ENCODE results near the gene IP6K3.

IP6K3 gene

DNA sequence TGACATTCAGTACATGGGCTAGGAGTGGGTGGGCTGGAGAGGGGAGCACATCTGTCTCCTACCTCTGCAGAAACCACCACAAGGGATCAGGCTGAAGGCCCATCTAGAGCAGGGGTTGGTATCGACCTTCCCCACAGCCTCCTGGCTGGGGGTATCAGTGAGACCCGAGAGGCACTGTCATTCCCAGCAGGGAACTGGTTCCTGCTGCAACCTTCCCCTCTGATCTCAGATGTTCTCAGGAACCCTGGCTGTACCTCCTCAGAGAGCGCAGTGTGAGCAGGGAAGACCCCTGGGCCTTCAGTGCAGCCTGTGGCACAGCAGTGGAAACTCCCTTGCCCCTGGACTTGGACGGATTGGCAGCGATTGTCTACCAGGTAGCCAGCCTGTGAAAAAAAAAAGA lies 7.8 kb downstream of the IP6K3 start:
- DNase-seq: no peak

DNA sequence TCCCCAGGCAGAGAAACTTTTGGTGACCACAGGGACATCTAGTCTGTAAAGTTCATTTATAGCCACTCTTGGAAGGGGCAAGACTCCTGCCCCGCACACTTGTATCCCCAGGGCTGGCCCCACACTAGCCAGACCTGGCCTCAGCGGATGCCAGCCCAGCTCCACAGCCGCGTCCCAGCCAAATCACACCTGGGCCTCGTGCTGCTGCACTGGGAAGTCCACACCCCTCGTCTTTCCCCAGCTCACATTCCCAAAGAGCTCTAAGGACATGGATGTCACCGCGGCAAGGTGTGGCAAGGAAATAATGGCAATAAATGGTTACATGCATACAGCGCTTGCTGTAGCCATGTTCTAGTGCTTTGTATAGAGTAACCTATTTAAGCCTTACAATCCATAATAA lies 8.6 kb downstream of the IP6K3 start:
- DNase-seq: no peak

DNA sequence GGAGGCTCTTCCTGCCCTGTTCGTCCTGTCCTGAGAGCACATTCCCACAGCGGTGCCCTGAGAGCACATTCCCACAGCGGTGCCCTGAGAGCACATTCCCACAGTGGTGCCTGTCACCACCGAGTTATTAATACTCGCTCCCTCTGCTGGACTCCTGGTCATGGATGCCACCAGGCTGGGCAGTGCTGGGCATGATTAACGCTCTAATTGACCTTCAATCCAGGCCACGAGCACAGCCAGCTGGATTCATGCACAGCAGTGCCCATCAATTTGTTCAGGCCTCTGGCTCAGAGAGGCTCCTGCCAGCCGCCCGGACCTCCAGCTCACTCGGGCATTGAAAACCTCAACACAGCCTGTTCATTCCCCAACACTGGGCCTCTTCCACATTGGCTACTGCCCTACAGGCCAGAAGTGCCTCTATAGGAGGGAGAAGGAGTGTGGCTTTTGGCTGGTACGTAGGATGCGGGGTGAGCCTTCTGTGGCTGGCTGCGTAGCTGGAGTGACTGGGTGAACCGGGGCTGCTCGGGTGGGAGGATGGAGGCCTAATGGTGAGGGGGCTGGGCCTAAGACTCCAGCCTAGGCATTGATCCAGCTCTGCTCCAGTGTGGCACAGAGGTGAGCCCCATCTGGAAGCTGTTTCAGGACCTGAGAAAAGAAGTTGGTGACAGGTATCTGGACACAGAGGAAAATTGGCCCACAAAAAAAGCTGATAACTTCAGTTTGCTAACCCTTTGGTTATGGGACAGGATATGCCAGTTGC lies 9.3 kb downstream of the IP6K3 start:
- DNase-seq: no peak

DNA sequence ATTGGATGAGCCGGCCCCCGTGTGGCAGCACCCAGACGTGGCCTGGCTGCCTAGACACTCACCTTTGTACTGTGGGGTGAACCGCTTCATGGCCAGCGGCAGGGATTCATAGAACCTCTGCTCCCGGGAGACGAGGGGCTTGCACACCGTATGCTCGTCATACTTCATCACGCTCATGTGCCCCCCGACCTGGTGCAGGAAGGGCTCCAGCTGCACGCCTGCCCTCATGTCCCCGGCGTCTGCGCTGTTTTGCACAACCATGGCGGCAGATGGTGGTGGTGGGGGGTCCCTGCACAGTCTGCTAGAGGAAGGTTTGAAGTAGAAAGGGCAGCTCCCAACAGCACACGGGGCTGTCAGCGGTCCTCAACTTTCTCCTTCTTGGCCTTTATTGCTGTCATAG lies 11.5 kb downstream of the IP6K3 start:
- no peak for DNase-seq

DNA sequence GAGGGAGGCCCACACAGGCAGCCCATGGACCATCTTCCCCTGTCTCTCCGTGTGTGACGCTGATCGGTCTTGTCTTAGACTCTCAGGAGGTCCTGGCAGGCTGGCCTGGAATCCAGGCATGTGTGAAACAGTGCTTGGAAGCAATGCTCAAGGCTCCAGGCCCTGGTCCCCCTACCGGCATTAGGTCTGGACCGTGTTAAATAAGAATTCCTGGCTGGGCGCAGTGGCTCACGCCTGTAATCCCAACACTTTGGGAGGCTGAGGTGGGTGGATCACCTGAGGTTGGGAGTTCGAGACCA lies 13.0 kb downstream of the IP6K3 start:
- DNase-seq: no peak

DNA sequence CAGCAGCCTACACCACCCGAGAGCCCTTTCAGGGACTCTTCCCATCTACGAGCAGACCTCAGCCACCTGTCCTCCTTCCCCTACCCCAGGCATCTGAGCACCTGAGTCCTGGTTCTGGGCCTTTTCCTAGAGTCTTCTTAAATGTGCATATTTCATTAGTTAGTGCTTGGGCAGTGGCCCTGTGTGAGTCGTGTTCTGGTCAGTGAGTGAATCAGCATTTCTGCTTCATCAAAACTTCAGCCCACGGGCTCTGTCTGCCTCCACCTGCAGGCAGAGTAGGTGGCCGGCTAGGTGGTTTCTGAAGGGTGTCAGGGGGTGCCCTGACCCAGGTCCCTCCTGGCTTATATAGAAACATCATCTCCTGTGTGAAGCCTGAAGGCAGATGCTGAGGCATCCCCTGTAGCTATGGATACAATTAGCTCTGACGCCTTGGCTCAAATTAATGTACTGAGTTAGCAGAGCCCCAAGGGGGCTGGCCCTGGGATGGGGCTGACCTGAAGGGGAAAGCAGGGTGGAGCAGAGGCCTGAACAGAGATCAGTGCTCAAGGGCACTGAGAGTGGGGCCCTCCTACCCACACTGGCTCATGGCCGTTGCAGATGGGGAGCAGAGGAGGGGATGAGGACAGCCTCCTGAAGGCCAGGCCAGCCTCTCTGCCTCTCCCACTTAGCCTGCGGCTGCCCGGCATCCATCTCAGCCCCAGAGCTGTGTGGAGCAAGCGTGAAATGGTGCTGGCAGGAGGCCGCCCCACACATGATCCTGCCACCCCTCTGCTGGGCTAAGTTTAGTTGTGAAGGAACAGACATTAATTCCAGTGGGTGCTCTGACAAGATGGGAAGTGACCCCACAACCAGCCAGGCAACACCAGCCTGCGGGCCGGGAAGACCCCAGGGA lies 13.6 kb downstream of the IP6K3 start:
- no peak for DNase-seq

DNA sequence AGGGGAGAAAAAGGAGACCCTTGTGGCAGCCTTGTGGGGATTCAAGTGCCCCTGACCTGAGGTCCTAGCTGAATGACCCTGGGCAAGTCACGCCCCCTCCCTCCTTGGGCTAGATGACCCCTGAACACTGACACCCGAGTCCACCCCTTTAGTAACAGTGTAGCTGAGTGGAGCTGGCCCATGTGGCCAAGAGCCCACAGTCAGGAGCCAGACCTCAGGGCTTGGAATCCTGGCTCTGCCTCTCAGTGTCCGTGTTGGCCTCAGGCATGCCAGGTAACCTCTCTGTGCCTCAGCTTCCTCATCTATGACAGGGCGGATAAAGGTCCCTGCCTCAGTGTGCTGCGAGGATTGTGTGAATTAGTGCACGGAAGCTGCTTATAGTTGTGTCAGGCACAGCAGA lies 14.3 kb downstream of the IP6K3 start:
- DNase-seq: no peak

DNA sequence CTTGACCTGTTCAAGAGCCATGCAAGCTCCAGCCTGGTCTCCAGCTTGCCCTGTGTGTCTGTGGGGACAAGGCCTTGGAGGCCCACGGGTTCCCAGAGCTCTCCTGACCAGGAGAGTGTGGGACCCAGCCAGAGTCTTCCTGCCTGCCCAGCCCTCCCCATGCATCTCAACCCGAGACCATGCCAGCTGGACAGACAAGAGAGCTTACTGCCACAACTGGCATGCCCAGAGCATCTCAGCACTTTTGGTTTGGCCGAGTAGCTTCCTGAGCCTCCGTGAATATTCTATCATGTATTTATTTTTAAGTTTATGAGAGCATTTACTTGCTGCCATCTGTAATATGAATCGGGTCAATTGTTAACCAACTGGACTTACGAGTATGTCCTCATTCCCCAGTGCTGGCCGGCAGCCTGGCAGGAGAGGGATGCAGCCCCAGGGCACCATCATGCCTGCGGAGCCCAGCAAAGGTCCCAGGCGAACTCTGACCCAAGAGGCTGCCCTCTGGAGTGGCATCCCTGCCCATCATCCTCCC lies 14.9 kb downstream of the IP6K3 start:
- DNase-seq: no peak

DNA sequence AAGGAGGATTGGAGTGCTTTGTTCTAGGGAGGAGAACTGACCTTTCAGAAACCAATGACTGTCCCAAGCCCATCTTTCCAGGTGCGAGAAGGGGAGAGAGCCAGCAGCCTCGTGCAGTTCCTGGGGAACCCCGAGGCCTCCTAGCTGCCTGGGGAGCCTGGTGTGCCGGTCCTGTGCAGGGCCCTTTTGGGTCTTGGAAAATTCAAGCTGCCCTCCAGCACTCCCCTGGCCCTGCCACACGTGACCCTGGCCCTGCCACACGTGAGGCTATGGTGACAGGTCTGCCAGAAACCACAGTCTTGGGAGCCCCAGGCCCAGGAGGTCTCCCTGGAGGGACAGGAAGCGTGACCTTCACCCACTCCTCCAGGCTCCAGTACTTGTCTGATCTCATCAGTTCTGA lies 15.7 kb downstream of the IP6K3 start:
- DNase-seq: no peak

DNA sequence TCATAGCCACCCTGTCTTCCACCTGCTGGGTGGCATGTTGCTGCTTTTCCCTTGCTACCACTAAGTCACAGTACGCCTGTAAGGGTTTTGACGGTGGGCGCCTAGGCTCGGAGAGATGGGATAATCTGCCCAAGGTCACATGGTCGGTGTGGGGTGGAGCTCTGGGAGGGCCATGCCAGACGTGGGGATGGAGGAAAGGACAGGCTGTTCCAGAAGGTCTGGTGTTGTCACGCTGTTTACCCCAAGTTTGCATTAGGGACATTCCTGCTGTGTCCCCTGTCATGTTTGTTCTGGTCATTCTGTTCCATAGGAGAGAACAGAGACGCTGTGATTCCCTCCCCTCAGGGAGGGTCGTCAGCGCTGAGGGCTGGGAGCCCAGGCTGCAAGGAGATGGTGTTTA lies 16.1 kb downstream of the IP6K3 start:
- DNase-seq: no peak

DNA sequence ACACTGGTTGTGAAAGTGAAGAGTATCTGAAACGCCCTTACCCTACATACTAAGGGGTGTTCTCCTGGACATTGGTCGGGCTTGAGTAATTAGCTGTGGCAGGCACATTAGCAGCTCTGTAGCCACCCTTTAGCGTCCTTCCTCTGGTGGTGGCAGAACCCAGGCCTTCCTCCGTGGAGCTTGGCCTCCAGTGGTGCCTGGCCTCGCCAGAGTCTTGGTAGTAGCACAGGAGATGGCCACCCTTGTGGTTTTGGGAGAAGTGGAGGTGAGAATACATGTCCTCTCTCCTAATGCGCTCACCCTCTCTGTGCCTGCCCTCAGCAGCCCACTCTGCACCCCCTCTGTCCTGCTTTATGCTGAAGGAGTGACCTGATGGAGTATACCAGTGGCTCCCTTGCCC lies 17.6 kb downstream of the IP6K3 start:
- DNase-seq: no peak

DNA sequence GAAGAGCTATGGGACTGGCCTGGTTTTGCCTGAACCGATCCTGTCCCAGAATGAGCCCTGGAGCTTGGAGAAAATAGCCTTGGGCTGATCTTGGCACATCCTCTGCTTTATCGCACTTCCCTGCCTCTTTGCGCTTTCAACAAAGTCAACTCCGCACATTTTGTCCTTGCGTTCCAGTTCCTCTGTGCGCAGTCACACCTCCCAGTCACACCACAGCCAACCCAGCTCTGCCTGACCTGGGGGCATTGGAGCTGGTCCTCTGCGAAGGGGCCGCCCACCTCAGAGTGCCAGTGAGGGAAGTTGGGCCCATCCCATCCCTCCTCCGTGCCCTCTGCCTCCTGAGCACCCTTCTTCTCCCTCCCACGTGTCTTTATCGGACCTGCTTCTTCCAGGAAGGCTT lies 18.3 kb downstream of the IP6K3 start:
- DNase-seq: no peak

DNA sequence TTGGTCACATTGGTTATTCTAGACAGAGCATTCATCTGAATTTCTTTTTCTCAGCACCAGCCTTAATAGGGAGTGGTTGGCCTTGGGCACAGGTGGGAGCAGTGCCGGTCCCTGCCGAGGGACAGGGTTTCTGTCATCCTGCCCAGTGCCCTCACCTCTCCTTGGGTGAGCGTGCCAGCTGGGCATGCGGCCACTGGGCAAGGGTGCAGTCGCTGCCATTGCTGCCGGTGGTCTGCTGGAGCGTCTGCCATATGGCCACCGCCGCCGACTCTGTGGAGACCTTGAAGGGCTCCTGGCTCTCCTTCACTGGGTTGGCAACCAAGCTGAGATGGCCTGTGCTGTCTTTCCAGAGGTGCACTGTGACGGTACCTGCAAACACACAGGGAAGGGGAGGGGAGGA lies 18.8 kb downstream of the IP6K3 start:
- no peak for DNase-seq

DNA sequence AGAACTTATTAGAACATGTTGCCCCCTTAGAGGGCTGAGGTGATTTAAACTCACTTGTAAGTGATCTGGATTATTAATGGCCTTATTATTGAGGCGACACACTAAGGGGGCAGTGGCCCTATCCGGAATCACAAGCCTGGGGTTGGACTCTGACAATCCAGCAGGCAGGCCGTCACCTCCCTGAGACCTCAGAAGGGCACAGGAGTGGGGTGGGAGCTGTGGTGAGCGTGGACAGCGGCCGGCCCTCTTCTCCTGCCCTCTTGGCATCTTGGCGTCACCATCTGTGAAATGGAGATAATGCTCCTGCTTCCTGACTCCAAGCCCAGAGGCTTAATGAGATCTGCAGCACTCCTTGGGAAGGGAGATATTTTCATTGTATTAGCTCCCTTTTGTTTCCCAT lies 19.6 kb downstream of the IP6K3 start:
- DNase-seq: no peak

DNA sequence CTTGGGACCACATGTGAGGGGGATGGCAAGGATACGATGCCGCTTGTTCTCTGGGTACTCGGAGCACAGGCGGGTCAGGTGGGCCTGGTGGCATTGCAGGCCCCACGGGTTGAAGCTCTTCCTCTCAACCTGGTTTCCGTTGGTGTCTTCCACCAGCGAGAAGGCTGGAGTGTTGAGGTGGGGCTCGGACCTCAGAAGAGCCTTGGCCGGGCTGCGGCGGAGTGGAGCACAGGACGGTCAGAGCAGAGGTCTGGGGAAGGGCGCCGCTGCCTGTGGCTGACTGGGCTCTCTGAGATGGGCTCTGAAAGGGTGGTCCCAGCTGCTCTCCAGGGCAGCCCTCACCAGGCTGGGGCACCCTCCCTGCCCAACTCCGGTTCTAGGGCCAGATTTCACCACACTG lies 20.0 kb downstream of the IP6K3 start:
- DNase-seq: no peak

DNA sequence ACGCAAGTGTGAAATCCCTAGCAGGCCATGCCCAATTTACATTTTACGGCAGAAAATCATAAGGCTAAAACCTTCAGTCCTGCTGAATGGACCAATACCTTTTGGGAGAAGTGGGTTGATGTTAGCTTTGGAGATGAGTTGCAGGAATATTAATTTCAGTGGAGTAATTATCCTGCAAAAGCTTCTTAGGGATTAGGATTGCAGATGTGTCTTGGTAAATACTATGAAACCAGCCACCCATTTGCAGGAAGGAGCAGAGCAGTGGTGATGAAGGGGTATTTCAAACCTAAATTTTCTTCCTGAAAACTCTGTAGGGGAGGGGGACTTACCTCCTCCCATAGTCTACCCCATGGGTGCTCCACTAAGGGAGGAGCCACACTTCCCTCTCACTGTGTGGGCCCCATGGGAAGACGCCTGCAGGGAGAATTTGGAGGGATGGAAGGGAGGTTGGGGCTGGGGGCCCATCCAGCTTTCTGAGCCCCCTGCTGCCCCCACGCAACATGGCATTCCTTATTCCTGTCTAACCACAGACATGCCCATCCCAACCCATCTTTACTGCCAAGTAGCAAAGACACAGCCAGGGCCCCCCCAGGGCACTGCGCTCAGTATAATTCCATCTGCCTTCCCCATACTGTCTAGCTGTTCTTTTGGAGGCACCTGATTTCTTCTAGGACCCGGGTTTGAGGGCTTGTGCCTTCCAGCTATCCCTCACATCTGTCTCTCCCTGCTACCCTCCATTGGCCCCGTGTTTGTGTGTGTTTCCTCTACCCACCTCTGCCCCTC lies 20.6 kb downstream of the IP6K3 start:
- no peak for DNase-seq

DNA sequence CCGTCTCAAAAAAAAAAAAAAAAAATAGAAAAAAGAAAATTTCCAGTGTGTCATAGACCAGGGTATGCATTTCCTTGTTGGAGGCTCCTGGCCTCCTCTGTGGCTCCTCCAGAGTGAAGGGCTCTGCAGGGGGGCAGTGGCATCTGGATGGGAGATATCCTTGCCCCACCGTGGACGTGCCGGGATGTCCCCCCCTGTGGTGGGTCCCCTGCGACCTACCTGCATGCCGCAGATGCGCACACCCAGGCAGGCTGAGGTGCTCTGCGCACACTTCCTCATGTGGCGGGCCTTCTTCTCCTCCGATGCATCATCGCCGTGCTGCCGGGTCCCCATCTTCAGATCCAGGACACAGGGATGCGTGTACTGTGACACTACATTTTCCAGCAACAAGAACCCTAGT lies 21.5 kb downstream of the IP6K3 start:
- no peak for DNase-seq

DNA sequence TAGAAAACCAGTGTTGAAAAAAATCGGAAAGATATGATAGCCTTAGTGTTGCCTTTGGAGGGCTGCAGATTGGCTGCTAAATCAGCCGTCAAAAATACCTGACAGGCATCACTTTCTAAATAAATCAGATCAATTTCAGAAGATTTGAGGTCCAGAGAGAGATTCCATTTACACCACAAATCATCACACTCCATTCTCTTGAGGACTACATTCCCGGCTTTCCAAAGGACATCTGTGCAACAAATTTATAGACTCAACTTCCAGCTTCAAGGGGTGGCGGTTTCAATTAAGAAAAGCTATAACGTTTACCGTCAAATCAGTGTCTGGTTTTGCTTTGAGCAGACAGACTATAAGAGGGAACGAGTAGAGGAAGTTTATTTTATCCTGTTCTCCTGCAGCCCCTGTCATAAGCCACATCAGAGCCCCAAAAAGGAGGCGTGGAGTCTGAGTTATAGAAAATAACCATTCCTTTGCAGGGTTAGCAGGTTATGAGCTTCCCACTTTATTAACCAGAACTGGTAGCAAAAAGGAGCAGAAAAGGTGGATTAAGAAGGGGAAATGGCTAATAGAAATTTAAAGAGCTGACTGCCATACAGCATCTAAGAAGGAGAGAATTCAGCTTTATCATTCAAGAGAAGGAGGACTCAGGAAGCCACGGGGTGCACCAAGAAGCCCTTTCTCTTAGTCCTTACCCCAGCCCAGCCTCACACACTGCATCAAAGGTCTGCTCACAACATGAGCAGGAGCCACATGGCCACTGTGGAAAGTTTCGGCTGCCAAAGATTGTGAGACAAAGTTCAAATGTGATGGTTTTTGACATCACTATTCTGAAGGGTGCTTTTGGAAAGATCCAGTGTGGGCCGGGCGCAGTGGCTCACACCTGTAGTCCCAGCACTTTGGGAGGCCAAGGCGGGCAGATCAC lies 22.3 kb downstream of the IP6K3 start:
- no peak for DNase-seq

DNA sequence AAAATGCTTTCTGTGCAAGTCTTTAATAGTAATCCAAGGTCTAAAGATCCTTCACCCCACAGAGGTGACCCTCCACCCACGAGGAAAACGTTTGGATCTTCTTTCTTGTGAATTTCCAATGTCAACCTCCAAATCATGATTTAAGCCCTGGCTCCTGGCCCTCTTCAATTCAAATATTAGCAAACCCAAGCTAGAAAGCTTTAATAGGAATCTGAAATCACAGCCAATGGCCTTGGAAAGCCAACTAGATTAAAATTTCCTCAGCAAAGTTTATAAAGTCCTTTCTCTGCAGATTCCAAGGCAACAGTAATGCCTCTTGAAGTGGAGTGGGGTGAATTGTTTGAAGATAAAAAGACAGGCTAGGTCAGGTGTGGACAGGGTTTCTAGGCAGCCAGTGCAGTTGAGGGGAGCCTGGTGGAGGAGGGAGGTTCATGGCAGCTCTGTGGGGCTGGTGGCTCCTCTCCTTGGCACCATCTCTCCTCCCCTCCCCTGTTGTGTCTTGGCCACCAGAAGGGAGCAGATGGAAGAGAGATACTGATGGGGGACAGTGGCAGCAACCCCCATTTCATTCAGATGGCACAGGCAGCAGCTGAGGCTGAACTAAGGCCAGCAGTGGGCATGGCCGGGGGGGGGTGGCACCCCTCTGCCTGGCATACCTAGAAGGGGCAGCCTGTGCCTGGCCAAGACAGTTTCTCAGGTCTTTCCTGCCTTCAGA lies 23.2 kb downstream of the IP6K3 start:
- no peak for DNase-seq

DNA sequence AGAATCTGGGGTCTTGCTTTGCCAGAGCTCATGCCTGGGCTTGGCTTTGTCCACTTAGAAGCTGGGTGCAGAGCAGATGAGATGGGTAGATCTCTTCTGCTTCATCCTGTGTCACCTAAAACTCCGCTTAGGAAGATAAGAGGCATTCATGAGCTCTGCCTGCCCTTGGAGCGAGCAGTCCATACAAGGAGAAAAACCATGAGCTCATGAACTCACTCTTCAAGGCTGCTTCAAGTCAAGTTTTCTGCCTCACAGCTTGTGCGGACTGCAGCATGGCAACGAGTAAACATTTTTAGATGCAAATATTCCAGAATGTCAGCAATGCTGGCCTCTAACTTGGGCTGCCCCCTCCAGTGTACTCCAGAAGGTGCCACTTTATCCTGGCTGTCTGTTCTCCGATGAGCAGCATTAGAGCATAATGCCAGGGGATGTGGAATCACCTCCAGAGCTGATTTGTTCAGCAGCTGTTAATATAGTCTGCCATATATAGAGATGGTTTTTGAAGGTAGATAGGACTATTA lies 24.5 kb downstream of the IP6K3 start:
- DNase-seq: no peak

DNA sequence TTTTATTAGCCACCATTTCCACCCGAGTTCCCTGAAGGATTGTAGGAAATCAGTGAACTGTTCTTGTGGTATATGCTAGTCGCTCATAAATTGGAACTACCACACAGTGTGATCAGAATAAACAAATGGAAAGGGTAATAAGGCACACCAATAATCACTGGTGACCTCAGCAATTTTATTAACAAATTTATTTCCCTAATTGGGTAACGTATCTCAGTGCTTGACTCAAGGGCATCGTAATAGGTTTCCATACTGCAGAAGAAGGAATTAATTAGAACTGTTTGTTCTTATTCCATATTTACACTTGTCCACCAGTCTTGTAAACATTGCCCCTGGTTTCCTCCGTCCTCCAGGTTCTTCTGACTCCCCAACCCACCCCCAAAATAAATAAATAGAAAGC lies 25.2 kb downstream of the IP6K3 start:
- DNase-seq: no peak

DNA sequence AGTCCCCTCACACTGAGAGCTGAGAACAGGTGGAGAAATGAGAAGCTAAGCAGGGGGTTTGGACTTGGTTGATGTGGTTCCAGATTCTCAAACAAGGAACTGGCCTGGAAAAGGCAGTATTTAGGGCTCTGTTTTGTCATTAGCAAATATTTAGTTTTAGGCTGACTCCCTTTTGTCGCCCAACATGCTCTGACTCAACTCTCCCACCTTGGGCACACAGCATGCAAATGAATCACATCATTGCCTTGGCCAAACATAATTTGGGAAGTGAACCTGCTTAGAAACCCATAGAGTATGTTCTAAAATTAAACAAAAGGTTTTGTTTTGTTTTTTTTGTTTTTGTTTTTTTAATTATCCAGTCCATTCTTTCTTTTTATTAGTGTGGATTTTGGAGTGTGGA lies 25.7 kb downstream of the IP6K3 start:
- DNase-seq: no peak
